DOHH2 (cell line): Measurements from ENCODE around the gene CTNS.

ENCODE experiments used
- H3F3A ChIP-seq: fragments of 200-600 bp; sonication (generic), shearing (Covaris generic); 2 replicates; pipeline ENCODE4 v1.6.0; 2016; ENCODE audit warnings: antibody characterized with exemption, mild to moderate bottlenecking; ENCODE audit not compliant: control insufficient read depth, insufficient read depth
- H3K27ac ChIP-seq: fragments of 200-600 bp; sonication (generic); 2 replicates; pipeline ENCODE4 v1.5.1; 2014; ENCODE audit warnings: low read depth, mild to moderate bottlenecking, low read length, moderate library complexity
- H3K27me3 ChIP-seq: fragments of 200-600 bp; sonication (generic); 2 replicates; pipeline ENCODE4 v1.6.1; 2014; ENCODE audit warnings: mild to moderate bottlenecking, low read length, mixed read lengths; ENCODE audit not compliant: control insufficient read depth
- H3K36me3 ChIP-seq: fragments of 200-600 bp; sonication (generic); 2 replicates; pipeline ENCODE4 v1.6.1; 2014; ENCODE audit warnings: mild to moderate bottlenecking, low read length, moderate library complexity, mixed read lengths; ENCODE audit not compliant: control insufficient read depth
- H3K4me1 ChIP-seq: fragments of 200-600 bp; sonication (generic); 2 replicates; pipeline ENCODE4 v1.6.1; 2014; ENCODE audit warnings: mild to moderate bottlenecking, low read length, mixed read lengths; ENCODE audit not compliant: control insufficient read depth
- H3K4me2 ChIP-seq: fragments of 200-600 bp; sonication (generic); 2 replicates; pipeline ENCODE4 v1.6.0; 2014; ENCODE audit warnings: mild to moderate bottlenecking, low read length, moderate library complexity
- H3K4me3 ChIP-seq: fragments of 200-600 bp; sonication (generic); 2 replicates; pipeline ENCODE4 v1.5.1; 2014; ENCODE audit warnings: mild to moderate bottlenecking, low read length, mixed read lengths
- H3K79me2 ChIP-seq: fragments of 200-600 bp; sonication (generic); 2 replicates; pipeline ENCODE4 v1.6.1; 2014; ENCODE audit warnings: mild to moderate bottlenecking, low read length, mixed read lengths; ENCODE audit not compliant: control insufficient read depth
- H3K9me2 ChIP-seq: fragments of 200-600 bp; sonication (generic); replicated peaks from 2 replicates; pipeline ENCODE4 v1.6.1; 2014; ENCODE audit warnings: mild to moderate bottlenecking, low read length, mixed read lengths; ENCODE audit not compliant: control insufficient read depth
- H3K9me3 ChIP-seq: fragments of 200-600 bp; sonication (generic); 2 replicates; pipeline ENCODE4 v1.6.1; 2014; ENCODE audit warnings: antibody characterized with exemption, low read length, mixed read lengths; ENCODE audit not compliant: control insufficient read depth, insufficient read depth
- H4K20me1 ChIP-seq: fragments of 200-600 bp; sonication (generic); 2 replicates; pipeline ENCODE4 v1.6.0; 2014; ENCODE audit warnings: low read depth, mild to moderate bottlenecking, antibody characterized with exemption, low read length, moderate library complexity; ENCODE audit not compliant: control insufficient read depth, insufficient read depth
- CTCF ChIP-seq: fragments of 200-600 bp; sonication (generic); IDR thresholded peaks from one replicate; pipeline ENCODE4 v1.5.1; 2014; ENCODE audit warnings: antibody characterized with exemption, mild to moderate bottlenecking, low read depth, low read length; ENCODE audit not compliant: poor library complexity, severe bottlenecking
- EZH2phosphoT487 ChIP-seq: fragments of 200-600 bp; sonication (generic); IDR thresholded peaks from 2 replicates; pipeline ENCODE4 v1.6.1; 2017; ENCODE audit warnings: borderline replicate concordance, mild to moderate bottlenecking, antibody characterized with exemption, low read length, moderate library complexity, mixed read lengths

CTNS gene

GRCh38 chr17:3594051-3594800 is 42.3 kb upstream of the CTNS start:
- Histone ChIP-seq H3K79me2 (no peaks in the 10 kb centered on the region), H3F3A (no peaks in the 10 kb centered on the region), H3K27ac (no peak overlapping the region), H3K4me2 (no peak overlapping the region), H4K20me1 (no peaks in the 10 kb centered on the region), H3K27me3 (no peaks in the 10 kb centered on the region), H3K9me3 (no peaks in the 10 kb centered on the region), H3K9me2 (no peaks in the 10 kb centered on the region), H3K4me3 (no peak overlapping the region), H3K4me1 (peaks cover 10% of the 10 kb centered on the region), H3K36me3 (no peaks in the 10 kb centered on the region)
- TF ChIP-seq CTCF (no peak), EZH2phosphoT487 (no peak)

DNA sequence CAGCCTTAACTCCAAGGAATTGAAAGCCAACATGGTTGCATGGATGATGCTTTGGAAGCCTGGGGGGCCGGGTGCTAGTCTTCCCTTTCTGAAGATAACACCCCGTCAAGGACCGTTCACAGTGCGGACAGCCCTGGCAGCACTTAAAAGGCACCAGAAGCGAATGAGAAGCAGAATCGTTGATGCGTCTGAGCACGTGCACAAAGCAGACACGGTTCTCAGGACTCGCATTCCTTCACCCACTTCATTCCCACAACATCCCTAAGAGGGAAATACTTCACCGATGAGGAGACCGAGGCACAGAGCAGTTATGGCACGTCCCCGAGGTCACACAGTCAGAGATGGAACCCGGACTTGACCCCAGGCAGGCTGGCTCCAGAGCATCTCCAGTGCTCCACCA is 41.6 kb upstream of the CTNS start:
- Histone ChIP-seq H3K36me3 (no peaks in the 10 kb centered on the region), H3F3A (no peaks in the 10 kb centered on the region), H3K9me3 (no peaks in the 10 kb centered on the region), H3K4me2 (no peak overlapping the region), H3K4me1 (peaks cover 7% of the 10 kb centered on the region), H4K20me1 (no peaks in the 10 kb centered on the region), H3K27me3 (no peaks in the 10 kb centered on the region), H3K79me2 (no peaks in the 10 kb centered on the region), H3K27ac (no peak overlapping the region), H3K4me3 (no peak overlapping the region), H3K9me2 (no peaks in the 10 kb centered on the region)
- TF ChIP-seq EZH2phosphoT487 = no peak
- TF ChIP-seq CTCF = no peak

DNA sequence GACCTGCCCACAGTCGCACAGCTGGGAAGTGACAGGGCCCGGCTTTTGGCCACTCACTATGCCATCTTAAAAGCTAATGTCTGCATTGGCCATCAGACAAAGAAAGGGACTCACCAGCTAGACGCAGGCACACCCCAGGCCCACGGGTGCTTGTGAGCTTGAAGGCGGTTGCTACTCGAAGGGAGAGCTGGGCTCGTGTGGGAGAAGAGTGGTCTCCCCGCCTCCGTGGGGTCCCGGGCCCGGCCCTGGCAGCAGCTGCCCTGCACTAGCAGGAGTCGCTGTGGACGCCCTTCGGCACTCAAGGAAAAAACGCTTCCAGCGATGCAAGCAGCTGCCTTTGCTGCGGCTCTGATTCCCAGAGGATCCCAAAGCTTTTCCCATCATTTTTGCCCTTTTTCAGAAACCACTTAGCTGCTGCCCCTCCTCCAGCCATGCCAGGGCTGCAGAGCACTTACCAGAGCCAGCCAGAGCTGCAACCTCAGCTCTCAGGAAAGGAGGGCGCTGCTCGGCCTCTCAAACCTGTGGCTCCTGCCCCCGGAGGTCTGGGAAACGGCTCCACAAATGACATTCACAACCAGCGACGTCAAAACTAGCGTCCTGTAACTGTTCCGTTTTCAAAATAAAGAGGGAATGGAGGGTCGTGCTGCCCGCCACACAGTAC is 39.6 kb upstream of the CTNS start:
- Histone ChIP-seq H3F3A (no peaks in the 10 kb centered on the region), H3K9me2 (no peaks in the 10 kb centered on the region), H3K27ac (no peak overlapping the region), H4K20me1 (no peaks in the 10 kb centered on the region), H3K4me3 (no peak overlapping the region), H3K4me1 (no peaks in the 10 kb centered on the region), H3K79me2 (no peaks in the 10 kb centered on the region), H3K27me3 (no peaks in the 10 kb centered on the region), H3K4me2 (no peak overlapping the region), H3K36me3 (no peaks in the 10 kb centered on the region), H3K9me3 (no peaks in the 10 kb centered on the region)
- TF ChIP-seq EZH2phosphoT487 = no peak
- no peak for TF ChIP-seq CTCF
